ENCODE results near the gene CYB5RL. TPM values are rescaled to one million over a fixed set of nuclear protein-coding genes. Genes with fewer than 3 reads are reported as not detected.
"Not testable (repeated sequence)": the region's sequence is repeated elsewhere in the genome, so short reads cannot be mapped to it uniquely, and the experiment has no call there.

CYB5RL gene
- polyA plus RNA-seq, 3 donors from 2014 or later, result 1.5 to 3.6 (median 3.3) TPM

- Mint-ChIP-seq H3K4me1 (no peaks in the 10 kb centered on the region), H3K4me3 (no peak overlapping the region), H3K27me3 (ENCODE audit: low read depth in 3 of 3) (peaks cover 0 to 4% (median 2%) of the 10 kb centered on the region in 3 donors), H3K9me3 (no peaks in the 10 kb centered on the region), H3K36me3 (peaks cover 0 to 4% (median 3%) of the 10 kb centered on the region in 3 donors), H3K27ac (no peak overlapping the region)
- no peak for DNase-seq
Observed at GRCh38 chr1:54172614-54173599, 26.9 kb downstream of the CYB5RL start.

DNA sequence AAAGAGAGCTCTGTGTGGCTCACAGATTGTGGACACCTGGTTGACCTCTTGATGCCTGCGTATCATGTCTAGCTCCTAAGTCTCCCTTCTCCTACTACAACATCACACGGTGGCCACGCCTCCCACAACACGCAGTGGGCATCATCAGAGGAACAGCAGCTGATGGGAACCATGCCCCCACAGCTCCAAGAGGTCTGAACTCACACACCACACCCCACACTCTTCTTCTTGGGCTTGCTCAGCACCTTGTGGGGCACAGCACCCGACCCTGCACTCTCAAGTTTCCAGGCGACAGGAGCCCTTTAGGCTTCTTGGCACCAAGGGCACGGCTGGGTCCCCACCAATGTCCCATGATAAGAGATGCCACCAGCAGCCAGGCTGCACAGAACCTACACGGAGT, 28.2 kb downstream of the CYB5RL start:
- no peak overlapping the region for H3K4me3 Mint-ChIP-seq
- H3K27me3 Mint-ChIP-seq (ENCODE audit: low read depth in 3 of 3), result peaks cover 0 to 6% (median under 1%) of the 10 kb centered on the region in 3 donors
- H3K36me3 Mint-ChIP-seq, result peaks cover 0 to 3% (median 3%) of the 10 kb centered on the region in 3 donors
- no peak for DNase-seq
- H3K27ac Mint-ChIP-seq, result no peak overlapping the region
- H3K9me3 Mint-ChIP-seq, result no peaks in the 10 kb centered on the region
- no peaks in the 10 kb centered on the region for H3K4me1 Mint-ChIP-seq

DNA sequence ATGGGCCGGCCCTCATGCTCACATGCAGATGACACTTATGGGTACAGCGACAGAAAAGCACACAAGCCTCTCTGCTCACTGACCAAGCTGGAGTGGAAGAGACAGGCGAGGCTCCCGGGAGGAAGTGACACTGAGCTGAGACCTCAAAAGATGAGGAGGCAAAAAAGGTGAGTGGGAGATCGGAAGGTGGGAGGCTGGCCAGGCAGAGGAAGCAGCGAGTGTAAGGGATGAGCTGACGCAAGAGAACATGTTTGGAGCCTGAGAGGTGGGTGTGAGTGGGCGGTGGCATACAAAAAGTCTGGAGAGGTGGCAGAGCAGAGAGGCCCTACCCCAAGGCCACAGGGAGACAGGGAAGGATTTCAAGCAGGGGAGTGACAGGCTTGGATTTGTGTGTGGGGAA, 28.8 kb downstream of the CYB5RL start:
- no peak overlapping the region for H3K4me3 Mint-ChIP-seq
- no peaks in the 10 kb centered on the region for H3K4me1 Mint-ChIP-seq
- H3K27ac Mint-ChIP-seq, result no peak overlapping the region
- H3K36me3 Mint-ChIP-seq, result peaks cover 0 to 3% (median 3%) of the 10 kb centered on the region in 3 donors
- H3K9me3 Mint-ChIP-seq, result no peaks in the 10 kb centered on the region
- H3K27me3 Mint-ChIP-seq (ENCODE audit: low read depth in 3 of 3), result peaks cover 0 to 6% (median 0%) of the 10 kb centered on the region in 3 donors
- no peak for DNase-seq

- H3K4me1 Mint-ChIP-seq, result no peaks in the 10 kb centered on the region
- no peak for DNase-seq
- H3K36me3 Mint-ChIP-seq, result peaks cover 0 to 3% (median 0%) of the 10 kb centered on the region in 3 donors
- no peak overlapping the region for H3K27ac Mint-ChIP-seq
- no peaks in the 10 kb centered on the region for H3K9me3 Mint-ChIP-seq
- no peak overlapping the region for H3K4me3 Mint-ChIP-seq
- peaks cover 0 to 2% (median 0%) of the 10 kb centered on the region in 3 donors for H3K27me3 Mint-ChIP-seq (ENCODE audit: low read depth in 3 of 3)
Observed at GRCh38 chr1:54169068-54169467, 30.8 kb downstream of the CYB5RL start.

- Mint-ChIP-seq H3K9me3 (no peaks in the 10 kb centered on the region), H3K36me3 (peaks cover 0 to 3% (median 0%) of the 10 kb centered on the region in 3 donors), H3K27ac (no peak overlapping the region), H3K4me1 (no peaks in the 10 kb centered on the region), H3K27me3 (ENCODE audit: low read depth in 3 of 3) (peaks cover 0 to 2% (median 0%) of the 10 kb centered on the region in 3 donors), H3K4me3 (no peak overlapping the region)
- DNase-seq, result no peak
Observed at GRCh38 chr1:54168206-54168965, 31.4 kb downstream of the CYB5RL start.

DNA sequence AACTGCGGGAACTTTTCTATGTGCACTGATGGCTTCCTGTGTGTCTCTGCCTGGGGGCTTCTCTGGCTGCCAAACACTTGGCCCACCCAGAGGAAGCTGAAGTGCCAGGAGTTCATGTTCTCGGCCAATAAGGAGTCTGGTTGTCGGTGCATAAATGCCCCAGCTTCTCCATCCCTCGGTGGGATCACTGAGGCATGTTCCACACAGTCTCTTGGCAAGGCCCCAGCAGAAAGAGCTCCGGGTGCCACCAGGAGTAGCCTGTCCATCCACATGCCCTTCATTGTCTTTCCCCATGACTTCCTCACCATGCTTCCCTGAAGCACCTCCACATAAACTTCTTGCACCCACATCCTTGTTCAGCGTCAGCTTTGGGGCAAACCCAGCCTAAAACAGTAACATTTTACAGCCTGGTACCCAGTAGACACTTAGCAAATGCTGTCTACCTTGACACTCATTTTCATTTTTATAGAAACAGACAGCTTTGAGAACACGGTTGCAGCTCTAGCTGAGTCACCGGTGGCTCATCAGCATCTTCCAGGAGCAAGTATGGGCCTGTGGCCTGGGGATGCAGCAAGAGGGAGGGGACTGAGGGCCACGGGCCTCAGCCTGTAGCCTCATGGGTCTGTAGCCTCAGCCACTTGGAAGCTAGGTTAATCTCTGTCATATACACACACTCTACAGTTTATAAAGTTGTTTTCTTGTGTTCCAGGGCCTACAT, 32.2 kb downstream of the CYB5RL start:
- Mint-ChIP-seq H3K36me3 (peaks cover 0 to 3% (median 0%) of the 10 kb centered on the region in 3 donors), H3K27me3 (ENCODE audit: low read depth in 3 of 3) (peaks cover 0 to 2% (median 0%) of the 10 kb centered on the region in 3 donors), H3K9me3 (no peaks in the 10 kb centered on the region), H3K4me1 (no peaks in the 10 kb centered on the region), H3K27ac (no peak overlapping the region), H3K4me3 (no peak overlapping the region)
- DNase-seq, result no peak

DNA sequence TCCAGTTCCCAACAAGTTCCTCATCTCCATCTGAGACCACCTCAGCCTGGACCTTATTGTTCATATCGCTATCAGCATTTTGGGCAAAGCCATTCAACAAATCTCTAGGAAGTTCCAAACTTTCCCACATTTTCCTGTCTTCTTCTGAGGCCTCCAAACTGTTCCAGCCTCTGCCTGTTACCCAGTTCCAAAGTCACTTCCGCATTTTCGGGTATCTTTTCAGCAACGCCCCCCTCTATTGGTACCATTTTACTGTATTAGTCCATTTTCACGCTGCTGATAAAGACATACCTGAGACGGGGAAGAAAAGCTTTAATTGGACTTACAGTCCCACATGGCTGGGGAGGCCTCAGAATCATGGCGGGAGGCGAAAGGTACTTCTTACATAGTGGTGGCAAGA, 33.5 kb downstream of the CYB5RL start:
- H3K27ac Mint-ChIP-seq; H3K27me3 Mint-ChIP-seq (ENCODE audit: low read depth in 3 of 3); H3K4me3 Mint-ChIP-seq; DNase-seq; H3K9me3 Mint-ChIP-seq; H3K4me1 Mint-ChIP-seq; H3K36me3 Mint-ChIP-seq: not testable (repeated sequence)

DNA sequence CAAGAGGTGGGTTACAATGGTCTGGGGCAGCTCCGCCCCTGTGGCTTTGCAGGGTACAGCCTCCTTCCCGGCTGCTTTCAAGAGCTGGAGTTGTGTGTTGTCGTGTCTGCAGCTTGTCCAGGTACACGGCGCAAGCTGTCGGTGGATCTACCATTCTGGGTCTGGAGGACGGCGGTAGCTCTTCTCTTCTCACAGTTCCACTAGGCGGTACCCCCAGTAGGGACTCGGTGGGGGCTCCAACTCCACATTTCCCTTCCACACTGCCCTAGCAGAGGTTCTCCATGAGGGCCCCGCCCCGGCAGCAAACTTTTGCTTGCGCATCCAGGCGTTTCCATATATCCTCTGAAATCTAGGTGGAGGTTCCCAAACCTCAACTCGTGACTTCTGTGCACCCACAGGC, 34.7 kb downstream of the CYB5RL start:
- H3K9me3 Mint-ChIP-seq, result no peaks in the 10 kb centered on the region
- H3K27me3 Mint-ChIP-seq (ENCODE audit: low read depth in 3 of 3), result peaks cover 0 to 2% (median 0%) of the 10 kb centered on the region in 3 donors
- no peaks in the 10 kb centered on the region for H3K4me1 Mint-ChIP-seq
- DNase-seq, result no peak
- peaks cover 0 to 3% (median 0%) of the 10 kb centered on the region in 3 donors for H3K36me3 Mint-ChIP-seq
- H3K27ac Mint-ChIP-seq, result no peak overlapping the region
- H3K4me3 Mint-ChIP-seq, result no peak overlapping the region

- H3K36me3 Mint-ChIP-seq, result peaks cover 0 to 3% (median 0%) of the 10 kb centered on the region in 3 donors
- H3K4me1 Mint-ChIP-seq, result no peaks in the 10 kb centered on the region
- no peak for DNase-seq
- peaks cover 0 to 2% (median 0%) of the 10 kb centered on the region in 3 donors for H3K27me3 Mint-ChIP-seq (ENCODE audit: low read depth in 3 of 3)
- no peak overlapping the region for H3K27ac Mint-ChIP-seq
- no peak overlapping the region for H3K4me3 Mint-ChIP-seq
- no peaks in the 10 kb centered on the region for H3K9me3 Mint-ChIP-seq
Observed at GRCh38 chr1:54163573-54163972, 36.3 kb downstream of the CYB5RL start.

GRCh38 chr1:54163051-54163450, 36.8 kb downstream of the CYB5RL start:
- H3K27me3 Mint-ChIP-seq (ENCODE audit: low read depth in 3 of 3), result peaks cover 0 to 2% (median 2%) of the 10 kb centered on the region in 3 donors
- peaks cover 0 to 3% (median 0%) of the 10 kb centered on the region in 3 donors for H3K36me3 Mint-ChIP-seq
- H3K4me3 Mint-ChIP-seq, result no peak overlapping the region
- H3K9me3 Mint-ChIP-seq, result no peaks in the 10 kb centered on the region
- H3K27ac Mint-ChIP-seq, result no peak overlapping the region
- DNase-seq, result no peak
- no peaks in the 10 kb centered on the region for H3K4me1 Mint-ChIP-seq

GRCh38 chr1:54161495-54162168, 38.2 kb downstream of the CYB5RL start:
- DNase-seq, result no peak
- Mint-ChIP-seq H3K36me3 (peaks cover 0 to 3% (median 0%) of the 10 kb centered on the region in 3 donors), H3K27me3 (ENCODE audit: low read depth in 3 of 3) (peaks cover 0 to 3% (median 2%) of the 10 kb centered on the region in 3 donors), H3K9me3 (no peaks in the 10 kb centered on the region), H3K27ac (no peak overlapping the region), H3K4me1 (no peaks in the 10 kb centered on the region), H3K4me3 (no peak overlapping the region)

- no peak overlapping the region for H3K4me3 Mint-ChIP-seq
- no peaks in the 10 kb centered on the region for H3K9me3 Mint-ChIP-seq
- peaks cover 0 to 3% (median 2%) of the 10 kb centered on the region in 3 donors for H3K27me3 Mint-ChIP-seq (ENCODE audit: low read depth in 3 of 3)
- no peak for DNase-seq
- peaks cover 0 to 3% (median 0%) of the 10 kb centered on the region in 3 donors for H3K36me3 Mint-ChIP-seq
- H3K27ac Mint-ChIP-seq, result no peak overlapping the region
- no peaks in the 10 kb centered on the region for H3K4me1 Mint-ChIP-seq
Observed at GRCh38 chr1:54160351-54160750, 39.5 kb downstream of the CYB5RL start.

DNA sequence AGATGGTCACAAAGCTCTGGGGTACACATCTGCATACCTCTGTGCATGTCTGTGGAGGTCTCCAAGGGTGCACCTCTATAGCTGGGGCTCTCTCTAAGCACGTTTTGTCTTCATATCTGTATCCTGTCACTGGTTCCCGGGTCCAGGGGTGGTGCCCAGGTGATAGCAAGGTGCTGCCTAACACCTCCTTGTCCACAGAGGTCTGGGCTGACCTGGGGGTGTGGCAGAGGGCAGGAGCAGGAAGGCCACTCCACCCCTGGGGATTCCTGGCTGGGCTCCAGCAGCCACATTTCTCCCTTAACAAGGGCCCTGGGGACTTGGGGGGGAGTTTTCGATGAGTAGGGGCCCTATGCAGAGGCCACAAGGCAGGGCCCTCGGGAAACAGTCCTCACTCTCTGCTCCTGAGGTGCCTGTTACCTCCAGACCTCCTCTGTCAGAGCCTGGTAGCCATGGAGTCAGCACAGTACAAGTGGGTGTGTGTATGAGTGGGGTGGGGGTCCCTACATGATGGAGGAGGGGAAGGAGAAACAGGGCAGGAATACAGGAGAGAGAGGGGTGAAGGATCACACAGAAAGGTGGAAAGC, 40.0 kb downstream of the CYB5RL start:
- Mint-ChIP-seq H3K9me3 (no peaks in the 10 kb centered on the region), H3K36me3 (peaks cover 0 to 3% (median 0%) of the 10 kb centered on the region in 3 donors), H3K4me1 (no peaks in the 10 kb centered on the region), H3K27me3 (ENCODE audit: low read depth in 3 of 3) (peaks cover 0 to 3% (median 2%) of the 10 kb centered on the region in 3 donors), H3K4me3 (no peak overlapping the region), H3K27ac (peak overlapping the region in 1 of 6 donors; percentile 11)
- DNase-seq, result no peak
